Measurements from ENCODE around the gene DNAH3. TPM values are rescaled to one million over a fixed set of nuclear protein-coding genes. Genes with fewer than 3 reads are reported as not detected.
"Not testable (repeated sequence)": the region's sequence is repeated elsewhere in the genome, so short reads cannot be mapped to it uniquely, and the experiment has no call there.

Gene DNAH3
- total RNA-seq, 1 donor from 2014 or later = not detected

GRCh38 chr16:21005008-21005407 lies 145.6 kb downstream of the DNAH3 start:
- Mint-ChIP-seq H3K27me3 (ENCODE audit: unreplicated experiment) (peaks cover 2% of the 10 kb centered on the region), H3K4me1 (ENCODE audit: low read depth, unreplicated experiment) (no peaks in the 10 kb centered on the region), H3K9me3 (ENCODE audit: unreplicated experiment) (peaks cover 2% of the 10 kb centered on the region), H3K36me3 (ENCODE audit: unreplicated experiment) (no peaks in the 10 kb centered on the region), H3K27ac (ENCODE audit: unreplicated experiment) (no peak overlapping the region), H3K4me3 (ENCODE audit: unreplicated experiment) (no peak overlapping the region)
- no peak for TF ChIP-seq CTCF (IDR thresholded peaks at IDR 0.05; ENCODE audit: partially characterized antibody, unreplicated experiment)
- no peak for DNase-seq

- H3K36me3 Mint-ChIP-seq (ENCODE audit: unreplicated experiment) = no peaks in the 10 kb centered on the region
- H3K27me3 Mint-ChIP-seq (ENCODE audit: unreplicated experiment) = no peaks in the 10 kb centered on the region
- H3K9me3 Mint-ChIP-seq (ENCODE audit: unreplicated experiment) = peaks cover 2% of the 10 kb centered on the region
- no peak for TF ChIP-seq CTCF (IDR thresholded peaks at IDR 0.05; ENCODE audit: partially characterized antibody, unreplicated experiment)
- H3K4me3 Mint-ChIP-seq (ENCODE audit: unreplicated experiment) = no peak overlapping the region
- peak; percentile 25 for DNase-seq
- no peak overlapping the region for H3K27ac Mint-ChIP-seq (ENCODE audit: unreplicated experiment)
- no peaks in the 10 kb centered on the region for H3K4me1 Mint-ChIP-seq (ENCODE audit: low read depth, unreplicated experiment)
Observed at GRCh38 chr16:21001262-21001661, 149.4 kb downstream of the DNAH3 start.

GRCh38 chr16:20997147-20997546 lies 153.5 kb downstream of the DNAH3 start:
- no peaks in the 10 kb centered on the region for H3K9me3 Mint-ChIP-seq (ENCODE audit: unreplicated experiment)
- no peaks in the 10 kb centered on the region for H3K36me3 Mint-ChIP-seq (ENCODE audit: unreplicated experiment)
- H3K4me1 Mint-ChIP-seq (ENCODE audit: low read depth, unreplicated experiment) = no peaks in the 10 kb centered on the region
- no peak overlapping the region for H3K4me3 Mint-ChIP-seq (ENCODE audit: unreplicated experiment)
- H3K27ac Mint-ChIP-seq (ENCODE audit: unreplicated experiment) = no peak overlapping the region
- no peak for DNase-seq
- no peaks in the 10 kb centered on the region for H3K27me3 Mint-ChIP-seq (ENCODE audit: unreplicated experiment)
- no peak for TF ChIP-seq CTCF (IDR thresholded peaks at IDR 0.05; ENCODE audit: partially characterized antibody, unreplicated experiment)

GRCh38 chr16:20995711-20996110 lies 154.9 kb downstream of the DNAH3 start:
- Mint-ChIP-seq H3K4me3 (ENCODE audit: unreplicated experiment) (no peak overlapping the region), H3K4me1 (ENCODE audit: low read depth, unreplicated experiment) (no peaks in the 10 kb centered on the region), H3K9me3 (ENCODE audit: unreplicated experiment) (no peaks in the 10 kb centered on the region), H3K27ac (ENCODE audit: unreplicated experiment) (no peak overlapping the region), H3K27me3 (ENCODE audit: unreplicated experiment) (no peaks in the 10 kb centered on the region), H3K36me3 (ENCODE audit: unreplicated experiment) (no peaks in the 10 kb centered on the region)
- no peak for TF ChIP-seq CTCF (IDR thresholded peaks at IDR 0.05; ENCODE audit: partially characterized antibody, unreplicated experiment)
- DNase-seq = no peak

GRCh38 chr16:20989496-20990070 lies 161.1 kb downstream of the DNAH3 start:
- not testable (repeated sequence) for H3K27me3 Mint-ChIP-seq (ENCODE audit: unreplicated experiment); DNase-seq; H3K4me3 Mint-ChIP-seq (ENCODE audit: unreplicated experiment); H3K27ac Mint-ChIP-seq (ENCODE audit: unreplicated experiment); H3K9me3 Mint-ChIP-seq (ENCODE audit: unreplicated experiment); H3K36me3 Mint-ChIP-seq (ENCODE audit: unreplicated experiment); H3K4me1 Mint-ChIP-seq (ENCODE audit: low read depth, unreplicated experiment)

Measured in glutamatergic neuron (in vitro differentiated cells).